Activated naive CD4-positive, alpha-beta T cell treated with anti-CD3 and anti-CD28 coated beads, Interleukin-2, amount 50 U/mL, for 24 hours (primary cell): Measurements from ENCODE around the gene ADAMTS2.
"Not testable (repeated sequence)": the region's sequence is repeated elsewhere in the genome, so short reads cannot be mapped to it uniquely, and the experiment has no call there.

Source experiments
- H3K27ac Mint-ChIP-seq: one replicate; pipeline ENCODE4 v1.8.0; 2021; ENCODE audit warnings: mild to moderate bottlenecking, mixed read lengths
- H3K27me3 Mint-ChIP-seq: one replicate; pipeline ENCODE4 v1.8.0; 2021; ENCODE audit warnings: mixed read lengths
- H3K36me3 Mint-ChIP-seq: one replicate; pipeline ENCODE4 v1.8.0; 2021; ENCODE audit warnings: mixed read lengths
- H3K4me1 Mint-ChIP-seq: one replicate; pipeline ENCODE4 v1.8.0; 2021; ENCODE audit warnings: mixed read lengths
- H3K4me3 Mint-ChIP-seq: one replicate; pipeline ENCODE4 v1.8.0; 2021; ENCODE audit warnings: mild to moderate bottlenecking, mixed read lengths
- H3K9me3 Mint-ChIP-seq: one replicate; pipeline ENCODE4 v1.8.0; 2021; ENCODE audit warnings: mixed read lengths

Gene ADAMTS2

GRCh38 chr5:179217956-179218942, 127.0 kb downstream of the ADAMTS2 start:
- H3K27me3 Mint-ChIP-seq: no peaks in the 10 kb centered on the region
- H3K27ac Mint-ChIP-seq: no peak overlapping the region
- no peak overlapping the region for H3K4me3 Mint-ChIP-seq
- no peaks in the 10 kb centered on the region for H3K9me3 Mint-ChIP-seq
- H3K4me1 Mint-ChIP-seq: no peaks in the 10 kb centered on the region
- no peaks in the 10 kb centered on the region for H3K36me3 Mint-ChIP-seq

GRCh38 chr5:179217356-179217755, 127.9 kb downstream of the ADAMTS2 start:
- Mint-ChIP-seq H3K27me3 (no peaks in the 10 kb centered on the region), H3K4me1 (no peaks in the 10 kb centered on the region), H3K27ac (no peak overlapping the region), H3K4me3 (no peak overlapping the region), H3K9me3 (no peaks in the 10 kb centered on the region), H3K36me3 (no peaks in the 10 kb centered on the region)

- H3K27ac Mint-ChIP-seq, H3K36me3 Mint-ChIP-seq, H3K9me3 Mint-ChIP-seq, H3K4me1 Mint-ChIP-seq, H3K4me3 Mint-ChIP-seq, H3K27me3 Mint-ChIP-seq: not testable (repeated sequence)
Observed at GRCh38 chr5:179216381-179216780, 128.9 kb downstream of the ADAMTS2 start.

- H3K4me1 Mint-ChIP-seq: no peaks in the 10 kb centered on the region
- H3K36me3 Mint-ChIP-seq: no peaks in the 10 kb centered on the region
- H3K27me3 Mint-ChIP-seq: no peaks in the 10 kb centered on the region
- H3K9me3 Mint-ChIP-seq: no peaks in the 10 kb centered on the region
- no peak overlapping the region for H3K27ac Mint-ChIP-seq
- H3K4me3 Mint-ChIP-seq: no peak overlapping the region
Observed at GRCh38 chr5:179215576-179215975, 129.7 kb downstream of the ADAMTS2 start.

GRCh38 chr5:179214678-179215077, 130.6 kb downstream of the ADAMTS2 start:
- H3K4me3 Mint-ChIP-seq: no peak overlapping the region
- no peak overlapping the region for H3K27ac Mint-ChIP-seq
- H3K36me3 Mint-ChIP-seq: no peaks in the 10 kb centered on the region
- no peaks in the 10 kb centered on the region for H3K27me3 Mint-ChIP-seq
- no peaks in the 10 kb centered on the region for H3K4me1 Mint-ChIP-seq
- H3K9me3 Mint-ChIP-seq: no peaks in the 10 kb centered on the region

- H3K4me1 Mint-ChIP-seq: no peaks in the 10 kb centered on the region
- H3K4me3 Mint-ChIP-seq: no peak overlapping the region
- H3K27ac Mint-ChIP-seq: no peak overlapping the region
- no peaks in the 10 kb centered on the region for H3K27me3 Mint-ChIP-seq
- no peaks in the 10 kb centered on the region for H3K36me3 Mint-ChIP-seq
- no peaks in the 10 kb centered on the region for H3K9me3 Mint-ChIP-seq
Observed at GRCh38 chr5:179212870-179213269, 132.4 kb downstream of the ADAMTS2 start.

- H3K27me3 Mint-ChIP-seq: no peaks in the 10 kb centered on the region
- H3K27ac Mint-ChIP-seq: no peak overlapping the region
- no peaks in the 10 kb centered on the region for H3K4me1 Mint-ChIP-seq
- no peaks in the 10 kb centered on the region for H3K36me3 Mint-ChIP-seq
- H3K9me3 Mint-ChIP-seq: no peaks in the 10 kb centered on the region
- no peak overlapping the region for H3K4me3 Mint-ChIP-seq
Observed at GRCh38 chr5:179211631-179212030, 133.6 kb downstream of the ADAMTS2 start.

- Mint-ChIP-seq H3K27ac (no peak overlapping the region), H3K4me3 (no peak overlapping the region), H3K9me3 (no peaks in the 10 kb centered on the region), H3K36me3 (no peaks in the 10 kb centered on the region), H3K27me3 (no peaks in the 10 kb centered on the region), H3K4me1 (no peaks in the 10 kb centered on the region)
Observed at GRCh38 chr5:179211068-179211467, 134.2 kb downstream of the ADAMTS2 start.

- H3K9me3 Mint-ChIP-seq: no peaks in the 10 kb centered on the region
- no peaks in the 10 kb centered on the region for H3K36me3 Mint-ChIP-seq
- no peaks in the 10 kb centered on the region for H3K4me1 Mint-ChIP-seq
- no peak overlapping the region for H3K27ac Mint-ChIP-seq
- H3K27me3 Mint-ChIP-seq: no peaks in the 10 kb centered on the region
- H3K4me3 Mint-ChIP-seq: no peak overlapping the region
Observed at GRCh38 chr5:179210478-179210877, 134.8 kb downstream of the ADAMTS2 start.

GRCh38 chr5:179209359-179210150, 135.7 kb downstream of the ADAMTS2 start:
- H3K36me3 Mint-ChIP-seq: no peaks in the 10 kb centered on the region
- no peaks in the 10 kb centered on the region for H3K4me1 Mint-ChIP-seq
- no peak overlapping the region for H3K27ac Mint-ChIP-seq
- H3K9me3 Mint-ChIP-seq: no peaks in the 10 kb centered on the region
- H3K27me3 Mint-ChIP-seq: no peaks in the 10 kb centered on the region
- no peak overlapping the region for H3K4me3 Mint-ChIP-seq

- H3K27ac Mint-ChIP-seq: no peak overlapping the region
- no peaks in the 10 kb centered on the region for H3K36me3 Mint-ChIP-seq
- no peak overlapping the region for H3K4me3 Mint-ChIP-seq
- H3K9me3 Mint-ChIP-seq: no peaks in the 10 kb centered on the region
- no peaks in the 10 kb centered on the region for H3K27me3 Mint-ChIP-seq
- no peaks in the 10 kb centered on the region for H3K4me1 Mint-ChIP-seq
Observed at GRCh38 chr5:179208706-179209358, 136.4 kb downstream of the ADAMTS2 start.

- H3K4me1 Mint-ChIP-seq: no peaks in the 10 kb centered on the region
- H3K4me3 Mint-ChIP-seq: no peak overlapping the region
- H3K9me3 Mint-ChIP-seq: no peaks in the 10 kb centered on the region
- no peak overlapping the region for H3K27ac Mint-ChIP-seq
- no peaks in the 10 kb centered on the region for H3K27me3 Mint-ChIP-seq
- H3K36me3 Mint-ChIP-seq: no peaks in the 10 kb centered on the region
Observed at GRCh38 chr5:179207920-179208705, 137.1 kb downstream of the ADAMTS2 start.

GRCh38 chr5:179207470-179207869, 137.8 kb downstream of the ADAMTS2 start:
- no peak overlapping the region for H3K4me3 Mint-ChIP-seq
- H3K9me3 Mint-ChIP-seq: no peaks in the 10 kb centered on the region
- no peaks in the 10 kb centered on the region for H3K36me3 Mint-ChIP-seq
- H3K4me1 Mint-ChIP-seq: no peaks in the 10 kb centered on the region
- no peaks in the 10 kb centered on the region for H3K27me3 Mint-ChIP-seq
- H3K27ac Mint-ChIP-seq: no peak overlapping the region

GRCh38 chr5:179206366-179206765, 138.9 kb downstream of the ADAMTS2 start:
- H3K27ac Mint-ChIP-seq: no peak overlapping the region
- H3K27me3 Mint-ChIP-seq: no peaks in the 10 kb centered on the region
- no peaks in the 10 kb centered on the region for H3K9me3 Mint-ChIP-seq
- no peak overlapping the region for H3K4me3 Mint-ChIP-seq
- H3K36me3 Mint-ChIP-seq: no peaks in the 10 kb centered on the region
- no peaks in the 10 kb centered on the region for H3K4me1 Mint-ChIP-seq

- no peaks in the 10 kb centered on the region for H3K4me1 Mint-ChIP-seq
- no peak overlapping the region for H3K4me3 Mint-ChIP-seq
- H3K27ac Mint-ChIP-seq: no peak overlapping the region
- no peaks in the 10 kb centered on the region for H3K27me3 Mint-ChIP-seq
- no peaks in the 10 kb centered on the region for H3K9me3 Mint-ChIP-seq
- no peaks in the 10 kb centered on the region for H3K36me3 Mint-ChIP-seq
Observed at GRCh38 chr5:179205277-179205676, 140.0 kb downstream of the ADAMTS2 start.
